Measurements from ENCODE around the gene BCAP31. TPM values are rescaled to one million over a fixed set of nuclear protein-coding genes. Genes with fewer than 3 reads are reported as not detected.

Gene BCAP31
- total RNA-seq, 6 donors from 2014 or later: 110 to 236 (median 132) TPM

DNA sequence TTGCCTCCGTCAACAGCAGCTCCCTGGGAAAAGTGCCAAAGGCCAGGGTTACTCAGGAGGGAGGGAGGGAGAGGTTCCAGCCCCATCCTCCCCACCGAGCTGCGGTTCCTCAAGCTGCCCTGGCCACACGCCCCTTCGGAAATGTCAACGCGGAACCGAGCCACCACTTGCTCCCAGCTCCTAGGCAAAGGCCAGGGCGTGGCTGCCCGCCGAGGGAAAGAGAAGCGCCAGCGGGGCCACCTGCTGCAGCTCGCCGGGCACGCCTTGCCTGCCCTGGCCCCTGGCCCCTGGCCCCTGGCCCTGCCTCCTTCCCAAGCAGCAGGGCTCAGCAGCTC lies 21.2 kb downstream of the BCAP31 start:
- no peak overlapping the region for H3K4me3 ChIP-seq
- H3K27ac ChIP-seq: no peak overlapping the region
- H3K9me3 ChIP-seq: no peaks in the 10 kb centered on the region
- ATAC-seq (ENCODE audit: low FRiP score in 2 of 2) (no peak), DNase-seq (peak; percentile 50 to 63)
- TF ChIP-seq CTCF (IDR thresholded peaks at IDR 0.05): no peak
- TF ChIP-seq POLR2A (IDR thresholded peaks at IDR 0.05): no peak
- no peak for TF ChIP-seq POLR2AphosphoS5 (IDR thresholded peaks at IDR 0.05)
- TF ChIP-seq EP300 (IDR thresholded peaks at IDR 0.05): no peak
- WGBS, 2 donors: 66 to 73% methylated on average over 9 to 16 of the region's 16 CpGs
- no peaks in the 10 kb centered on the region for H3K27me3 ChIP-seq
- H3K4me1 ChIP-seq: peaks cover 0 to 8% (median 2%) of the 10 kb centered on the region in 4 donors
- peaks cover 0 to 59% (median 17%) of the 10 kb centered on the region in 4 donors for H3K36me3 ChIP-seq

- WGBS, 2 donors: 87 to 94% methylated on average over 10 to 23 of the region's 23 CpGs
- no peak overlapping the region for H3K4me3 ChIP-seq
Measured at GRCh38 chrX:153702336-153703035, 21.7 kb downstream of the BCAP31 start.

GRCh38 chrX:153701706-153702105 lies 22.5 kb downstream of the BCAP31 start:
- DNase-seq (no peak), ATAC-seq (ENCODE audit: low FRiP score in 2 of 2) (no peak)
- Histone ChIP-seq H3K36me3 (peaks cover 0 to 61% (median 19%) of the 10 kb centered on the region in 4 donors), H3K27ac (no peak overlapping the region), H3K4me3 (no peak overlapping the region), H3K4me1 (peaks cover 0 to 8% (median 2%) of the 10 kb centered on the region in 4 donors), H3K9me3 (no peaks in the 10 kb centered on the region), H3K27me3 (no peaks in the 10 kb centered on the region)
- 93 to 96% methylated on average over 3 to 12 of the region's 12 CpGs for WGBS, 2 donors
- TF ChIP-seq POLR2A (IDR thresholded peaks at IDR 0.05) (no peak), EP300 (IDR thresholded peaks at IDR 0.05) (no peak), POLR2AphosphoS5 (IDR thresholded peaks at IDR 0.05) (no peak), CTCF (IDR thresholded peaks at IDR 0.05) (no peak)

More at GRCh38 chrX:153702336-153703035, 21.7 kb downstream of the BCAP31 start:
- no peak overlapping the region for H3K27ac ChIP-seq
- DNase-seq: peak in 1 of 2 donors; percentile 33
- TF ChIP-seq POLR2A (IDR thresholded peaks at IDR 0.05): no peak
- TF ChIP-seq POLR2AphosphoS5 (IDR thresholded peaks at IDR 0.05): no peak
- no peak for TF ChIP-seq EP300 (IDR thresholded peaks at IDR 0.05)
- TF ChIP-seq CTCF (IDR thresholded peaks at IDR 0.05): no peak
- peaks cover 0 to 57% (median 17%) of the 10 kb centered on the region in 4 donors for H3K36me3 ChIP-seq
- H3K9me3 ChIP-seq: no peaks in the 10 kb centered on the region
- no peaks in the 10 kb centered on the region for H3K27me3 ChIP-seq
- ATAC-seq (ENCODE audit: low FRiP score in 2 of 2): no peak
- H3K4me1 ChIP-seq: peaks cover 0 to 8% (median 2%) of the 10 kb centered on the region in 4 donors

GRCh38 chrX:153700967-153701366 lies 23.2 kb downstream of the BCAP31 start:
- Histone ChIP-seq H3K27me3 (no peaks in the 10 kb centered on the region), H3K27ac (no peak overlapping the region), H3K36me3 (peaks cover 0 to 64% (median 19%) of the 10 kb centered on the region in 4 donors), H3K4me1 (peaks cover 0 to 8% (median 2%) of the 10 kb centered on the region in 4 donors), H3K9me3 (no peaks in the 10 kb centered on the region), H3K4me3 (no peak overlapping the region)
- no peak for TF ChIP-seq POLR2A (IDR thresholded peaks at IDR 0.05)
- no peak for TF ChIP-seq CTCF (IDR thresholded peaks at IDR 0.05)
- TF ChIP-seq EP300 (IDR thresholded peaks at IDR 0.05): no peak
- no peak for TF ChIP-seq POLR2AphosphoS5 (IDR thresholded peaks at IDR 0.05)
- 77% methylated on average over 6 of the region's 6 CpGs; no CpG with 5 or more reads in 1 of the 2 donors for WGBS, 2 donors
- ATAC-seq (ENCODE audit: low FRiP score in 2 of 2): no peak
- no peak for DNase-seq
